ENCODE measurements around the gene CACNA1E. TPM values are rescaled to one million over a fixed set of nuclear protein-coding genes. Genes with fewer than 3 reads are reported as not detected.

CACNA1E gene
- total RNA-seq, 2 experiments from 2014 or later: 0.04 TPM; not detected in 1

- Mint-ChIP-seq H3K27me3 (peaks cover 11% of the 10 kb centered on the region), H3K4me3 (no peak overlapping the region), H3K9me3 (no peaks in the 10 kb centered on the region), H3K27ac (no peak overlapping the region), H3K4me1 (no peaks in the 10 kb centered on the region), H3K36me3 (no peaks in the 10 kb centered on the region)
- no peak for DNase-seq
These were observed 292.7 kb downstream of the CACNA1E start for GRCh38 chr1:181776044-181776443.

- no peaks in the 10 kb centered on the region for H3K9me3 Mint-ChIP-seq
- no peak for DNase-seq
- H3K27me3 Mint-ChIP-seq: peaks cover 6% of the 10 kb centered on the region
- H3K4me1 Mint-ChIP-seq: no peaks in the 10 kb centered on the region
- no peaks in the 10 kb centered on the region for H3K36me3 Mint-ChIP-seq
- no peak overlapping the region for H3K27ac Mint-ChIP-seq
- H3K4me3 Mint-ChIP-seq: no peak overlapping the region
These were observed 294.0 kb downstream of the CACNA1E start for GRCh38 chr1:181777286-181777685.

- DNase-seq: no peak
- Mint-ChIP-seq H3K4me3 (no peak overlapping the region), H3K4me1 (no peaks in the 10 kb centered on the region), H3K27ac (no peak overlapping the region), H3K36me3 (no peaks in the 10 kb centered on the region), H3K9me3 (no peaks in the 10 kb centered on the region), H3K27me3 (peaks cover 6% of the 10 kb centered on the region)
These were observed 294.5 kb downstream of the CACNA1E start for GRCh38 chr1:181777812-181778211.

GRCh38 chr1:181778640-181779260 is 295.4 kb downstream of the CACNA1E start:
- no peaks in the 10 kb centered on the region for H3K36me3 Mint-ChIP-seq
- H3K27ac Mint-ChIP-seq: no peak overlapping the region
- DNase-seq: no peak
- H3K4me1 Mint-ChIP-seq: no peaks in the 10 kb centered on the region
- H3K27me3 Mint-ChIP-seq: peaks cover 6% of the 10 kb centered on the region
- no peak overlapping the region for H3K4me3 Mint-ChIP-seq
- no peaks in the 10 kb centered on the region for H3K9me3 Mint-ChIP-seq

- peaks cover 6% of the 10 kb centered on the region for H3K27me3 Mint-ChIP-seq
- H3K27ac Mint-ChIP-seq: no peak overlapping the region
- no peaks in the 10 kb centered on the region for H3K9me3 Mint-ChIP-seq
- H3K4me1 Mint-ChIP-seq: no peaks in the 10 kb centered on the region
- H3K36me3 Mint-ChIP-seq: no peaks in the 10 kb centered on the region
- DNase-seq: no peak
- H3K4me3 Mint-ChIP-seq: no peak overlapping the region
These were observed 296.0 kb downstream of the CACNA1E start for GRCh38 chr1:181779343-181779742.

GRCh38 chr1:181783208-181783607 is 299.9 kb downstream of the CACNA1E start:
- H3K27ac Mint-ChIP-seq: no peak overlapping the region
- no peaks in the 10 kb centered on the region for H3K4me1 Mint-ChIP-seq
- peaks cover 16% of the 10 kb centered on the region for H3K27me3 Mint-ChIP-seq
- H3K9me3 Mint-ChIP-seq: no peaks in the 10 kb centered on the region
- DNase-seq: no peak
- H3K4me3 Mint-ChIP-seq: no peak overlapping the region
- no peaks in the 10 kb centered on the region for H3K36me3 Mint-ChIP-seq

GRCh38 chr1:181784039-181784683 is 300.8 kb downstream of the CACNA1E start:
- Mint-ChIP-seq H3K27ac (no peak overlapping the region), H3K27me3 (peaks cover 16% of the 10 kb centered on the region), H3K36me3 (no peaks in the 10 kb centered on the region), H3K9me3 (no peaks in the 10 kb centered on the region), H3K4me3 (no peak overlapping the region), H3K4me1 (no peaks in the 10 kb centered on the region)
- DNase-seq: no peak

GRCh38 chr1:181789395-181789794 is 306.1 kb downstream of the CACNA1E start:
- no peaks in the 10 kb centered on the region for H3K4me1 Mint-ChIP-seq
- peaks cover 19% of the 10 kb centered on the region for H3K27me3 Mint-ChIP-seq
- no peaks in the 10 kb centered on the region for H3K9me3 Mint-ChIP-seq
- no peak overlapping the region for H3K4me3 Mint-ChIP-seq
- no peak for DNase-seq
- H3K27ac Mint-ChIP-seq: no peak overlapping the region
- H3K36me3 Mint-ChIP-seq: no peaks in the 10 kb centered on the region

- no peaks in the 10 kb centered on the region for H3K9me3 Mint-ChIP-seq
- no peaks in the 10 kb centered on the region for H3K4me1 Mint-ChIP-seq
- peaks cover 12% of the 10 kb centered on the region for H3K27me3 Mint-ChIP-seq
- DNase-seq: no peak
- no peak overlapping the region for H3K27ac Mint-ChIP-seq
- no peaks in the 10 kb centered on the region for H3K36me3 Mint-ChIP-seq
- no peak overlapping the region for H3K4me3 Mint-ChIP-seq
These were observed 308.4 kb downstream of the CACNA1E start for GRCh38 chr1:181791721-181792120.

GRCh38 chr1:181793831-181794230 is 310.5 kb downstream of the CACNA1E start:
- no peaks in the 10 kb centered on the region for H3K36me3 Mint-ChIP-seq
- no peak overlapping the region for H3K4me3 Mint-ChIP-seq
- no peak overlapping the region for H3K27ac Mint-ChIP-seq
- H3K9me3 Mint-ChIP-seq: no peaks in the 10 kb centered on the region
- DNase-seq: no peak
- H3K4me1 Mint-ChIP-seq: no peaks in the 10 kb centered on the region
- H3K27me3 Mint-ChIP-seq: peaks cover 17% of the 10 kb centered on the region

- Mint-ChIP-seq H3K4me1 (no peaks in the 10 kb centered on the region), H3K27ac (no peak overlapping the region), H3K9me3 (no peaks in the 10 kb centered on the region), H3K36me3 (no peaks in the 10 kb centered on the region), H3K27me3 (peaks cover 17% of the 10 kb centered on the region), H3K4me3 (no peak overlapping the region)
- no peak for DNase-seq
These were observed 311.0 kb downstream of the CACNA1E start for GRCh38 chr1:181794332-181794731.

- H3K4me3 Mint-ChIP-seq: no peak overlapping the region
- no peak overlapping the region for H3K27ac Mint-ChIP-seq
- H3K27me3 Mint-ChIP-seq: peaks cover 18% of the 10 kb centered on the region
- no peaks in the 10 kb centered on the region for H3K36me3 Mint-ChIP-seq
- H3K9me3 Mint-ChIP-seq: no peaks in the 10 kb centered on the region
- no peak for DNase-seq
- H3K4me1 Mint-ChIP-seq: peaks cover 6% of the 10 kb centered on the region
These were observed 315.0 kb downstream of the CACNA1E start for GRCh38 chr1:181798191-181798926.

- Mint-ChIP-seq H3K27ac (no peak overlapping the region), H3K9me3 (no peaks in the 10 kb centered on the region), H3K4me1 (peaks cover 8% of the 10 kb centered on the region), H3K27me3 (peaks cover 25% of the 10 kb centered on the region), H3K4me3 (no peak overlapping the region), H3K36me3 (no peaks in the 10 kb centered on the region)
- no peak for DNase-seq
These were observed 318.3 kb downstream of the CACNA1E start for GRCh38 chr1:181801617-181802016.

- no peak for DNase-seq
- H3K4me1 Mint-ChIP-seq: peaks cover 8% of the 10 kb centered on the region
- no peak overlapping the region for H3K4me3 Mint-ChIP-seq
- H3K9me3 Mint-ChIP-seq: no peaks in the 10 kb centered on the region
- H3K36me3 Mint-ChIP-seq: no peaks in the 10 kb centered on the region
- no peak overlapping the region for H3K27ac Mint-ChIP-seq
- peaks cover 25% of the 10 kb centered on the region for H3K27me3 Mint-ChIP-seq
These were observed 319.1 kb downstream of the CACNA1E start for GRCh38 chr1:181802466-181802865.

GRCh38 chr1:181803421-181803820 is 320.1 kb downstream of the CACNA1E start:
- H3K4me3 Mint-ChIP-seq: no peak overlapping the region
- no peaks in the 10 kb centered on the region for H3K36me3 Mint-ChIP-seq
- no peaks in the 10 kb centered on the region for H3K9me3 Mint-ChIP-seq
- DNase-seq: no peak
- H3K27ac Mint-ChIP-seq: no peak overlapping the region
- H3K4me1 Mint-ChIP-seq: peaks cover 8% of the 10 kb centered on the region
- H3K27me3 Mint-ChIP-seq: peaks cover 24% of the 10 kb centered on the region

Measured in activated naive CD8-positive, alpha-beta T cell treated with anti-CD3 and anti-CD28 coated beads for 36 hours (primary cell).